ENCODE results near the gene MRPL28.

Gene MRPL28

DNA sequence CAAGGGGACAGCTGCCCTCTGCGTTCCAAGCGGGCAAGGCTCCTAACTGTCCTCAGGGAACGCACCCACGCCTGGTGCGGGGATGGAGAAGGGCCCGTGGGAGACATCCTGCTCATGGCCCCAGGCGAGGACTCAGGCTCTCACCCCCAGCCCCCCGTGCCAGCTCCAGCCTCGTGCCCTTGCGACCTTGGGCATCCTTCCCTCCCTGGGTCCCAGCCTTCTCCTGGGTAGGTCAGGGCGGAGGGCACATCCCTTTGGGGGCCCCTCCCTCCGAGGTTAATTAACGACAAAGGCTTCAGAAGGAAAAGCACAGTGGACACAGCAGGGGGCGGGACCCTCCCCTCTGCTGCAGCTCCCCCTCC, 8.5 kb upstream of the MRPL28 start:
- no peak for TF ChIP-seq CTCF (IDR thresholded peaks at IDR 0.05)

DNA sequence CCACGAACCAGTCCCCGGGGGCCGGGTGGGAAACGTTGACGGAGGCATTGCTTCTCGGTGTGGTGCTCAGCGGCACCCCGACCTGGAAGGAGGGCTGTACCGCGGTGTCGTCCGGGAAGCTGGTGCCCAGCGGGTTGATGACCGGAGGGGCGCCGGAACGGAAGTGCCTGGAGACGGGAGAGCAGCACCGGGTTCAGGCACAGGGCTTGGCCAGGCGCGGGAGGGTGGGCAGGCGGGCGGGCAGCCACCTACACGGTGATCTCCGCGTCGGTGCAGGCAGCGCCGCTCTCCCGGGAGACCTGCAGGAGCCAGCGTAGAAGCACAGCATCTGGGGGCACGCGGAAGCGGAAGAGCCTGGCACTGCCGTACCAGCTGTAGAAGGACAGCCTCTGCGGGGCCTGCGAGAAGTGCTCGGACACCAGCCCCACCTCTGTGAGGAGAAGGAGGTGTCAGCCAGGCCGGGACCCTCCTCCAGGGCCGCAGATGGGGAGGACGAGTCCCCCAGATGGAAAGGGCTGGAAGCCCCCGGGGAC, 7.1 kb upstream of the MRPL28 start:
- no peak for TF ChIP-seq CTCF (IDR thresholded peaks at IDR 0.05)

DNA sequence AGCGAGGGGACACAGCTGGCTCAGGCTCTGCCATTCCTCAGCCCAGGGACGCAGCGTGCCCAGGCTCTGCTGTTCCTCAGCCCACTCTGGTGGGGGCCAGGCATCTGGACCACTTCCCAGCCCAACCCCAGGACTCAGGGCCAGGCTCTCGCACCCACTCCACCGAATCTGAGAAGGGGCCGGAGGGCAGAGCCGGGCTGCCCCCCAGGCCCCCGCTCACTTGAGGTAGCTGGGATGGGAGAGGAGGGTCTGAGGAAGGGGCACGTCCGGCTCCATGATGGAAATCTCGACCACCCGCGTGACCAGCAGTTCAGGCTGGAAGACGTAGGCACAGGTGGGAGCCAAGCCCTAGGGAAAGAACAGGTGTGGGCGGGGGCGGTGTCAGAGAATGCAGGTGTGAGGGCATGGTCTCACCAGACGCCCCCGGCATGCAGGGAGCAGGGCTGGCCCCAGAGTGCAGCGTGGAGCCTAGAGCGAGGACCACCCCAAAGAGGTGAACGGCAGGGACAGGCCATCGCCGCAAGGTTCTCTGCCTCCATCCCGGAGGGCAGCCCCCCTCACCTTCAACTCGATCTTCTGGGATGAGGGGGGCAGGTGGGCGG, 6.6 kb upstream of the MRPL28 start:
- no peak for TF ChIP-seq CTCF (IDR thresholded peaks at IDR 0.05)

GRCh38 chr16:375927-376816, 5.8 kb upstream of the MRPL28 start:
- TF ChIP-seq CTCF (IDR thresholded peaks at IDR 0.05) = no peak

DNA sequence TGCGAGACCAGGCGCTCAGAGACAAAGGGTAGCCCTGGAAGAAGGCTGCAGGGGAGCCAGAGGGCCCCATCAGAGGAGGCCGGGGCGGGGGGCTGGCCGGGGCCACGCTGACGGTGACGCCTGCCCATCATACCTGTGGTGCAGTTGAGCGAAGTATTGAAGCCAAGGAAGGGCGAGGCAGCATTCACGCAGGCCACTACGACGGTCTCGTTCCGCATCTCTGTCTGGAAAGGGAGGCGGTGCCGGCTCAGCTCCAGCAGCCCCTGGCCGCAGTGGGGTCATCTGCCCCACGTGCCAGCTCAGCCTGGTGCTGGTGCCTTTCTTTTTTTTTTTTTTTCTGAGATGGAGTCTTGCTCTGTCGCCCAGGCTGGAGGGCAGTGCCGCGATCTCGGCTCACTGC, 4.9 kb upstream of the MRPL28 start:
- TF ChIP-seq CTCF (IDR thresholded peaks at IDR 0.05) = no peak

DNA sequence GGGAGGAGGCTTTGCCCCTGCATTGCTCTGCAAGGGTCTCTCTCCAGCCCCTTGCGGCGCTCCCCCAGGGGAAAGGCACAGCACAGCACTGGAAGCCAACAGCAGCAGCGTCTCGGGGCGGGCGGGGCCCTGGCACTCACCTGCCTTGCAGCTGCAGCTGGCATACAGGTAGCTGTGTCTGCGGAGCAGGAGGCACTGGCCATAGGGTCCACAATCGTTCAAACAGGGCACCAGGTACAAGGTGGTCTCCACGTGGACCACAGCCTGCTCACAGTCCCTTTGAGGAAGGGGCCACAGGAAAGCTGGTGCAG, 4.2 kb upstream of the MRPL28 start:
- TF ChIP-seq CTCF (IDR thresholded peaks at IDR 0.05) = no peak

GRCh38 chr16:373848-374615, 3.7 kb upstream of the MRPL28 start:
- TF ChIP-seq CTCF (IDR thresholded peaks at IDR 0.05) = no peak

Measured in LNCAP (cell line).